K562 (cell line): ENCODE results near the gene PDE6B. TPM values are rescaled to one million over a fixed set of nuclear protein-coding genes. Genes with fewer than 3 reads are reported as not detected.
A peak's percentile ranks its signal among the peaks of the same experiment; 100 is the strongest.

Experiments
- ATAC-seq: fragments of 200-7000 bp; cut with Tn5 transposase; 3 replicates; pipeline ENCODE4 v1.9.1; 2020; ENCODE audit warnings: moderate library complexity
- BruUV-seq: library from RNA; stranded (reverse); fragments of 400-500 nt; replicated peaks from 2 replicates; lab custom pipeline; 2021; lab: Mats Ljungman, UMichigan
- CTCF ChIA-PET: fragments of 300-600 bp; formaldehyde crosslinking; extraction: SDS; loops from one replicate; lab custom pipeline; 2021; ENCODE audit warnings: low intra/inter-chr PET ratio; lab: Yijun Ruan, JAX
- POLR2A ChIA-PET: fragments of 300-600, 350-650 bp; sonication (Branson Sonifier 250); formaldehyde crosslinking; extraction: SDS; loops from one replicate; lab custom pipeline; 2021; ENCODE audit warnings: antibody characterized with exemption, inconsistent platforms; lab: Yijun Ruan, JAX
- DNase-seq, 4 experiments: peaks; one replicate each; pipeline versions ENCODE4 v3.0.0 to v3.0.0-alpha.2; 2011 to 2018; ENCODE audit warnings: low spot score in 3 of 4, mixed read lengths in 3 of 4; ENCODE audit errors: extremely low read depth in 1 of 4
- FAIRE-seq: peaks from 2 replicates; lab custom pipeline; 2011; peaks lifted over from hg19 to GRCh38; lab: Jason Lieb, UNC
- H2AFZ ChIP-seq: 2 replicates; pipeline ENCODE4 v1.6.0; 2011; ENCODE audit warnings: low read depth, low read length, control low read depth, inconsistent platforms
- H3K27ac ChIP-seq: fragments of 200-600 bp; 3 replicates; pipeline ENCODE4 v1.8.0; 2011; ENCODE audit warnings: low read depth, mild to moderate bottlenecking, control low read depth, inconsistent platforms, low read length, moderate library complexity, mixed read lengths; ENCODE audit errors: extremely low read depth
- H3K27me3 ChIP-seq, 2 experiments: fragments of 300-600 bp in 1 of 2; 2 replicates in 1 of 2; 3 replicates in 1 of 2; pipeline versions ENCODE4 v1.6.0 to v1.8.0; 2011; ENCODE audit warnings: inconsistent platforms in 2 of 2, low read length in 2 of 2, mild to moderate bottlenecking in 1 of 2, mixed read lengths in 1 of 2, moderate library complexity in 1 of 2; ENCODE audit not compliant: control insufficient read depth in 2 of 2, insufficient read depth in 2 of 2
- H3K36me3 ChIP-seq: fragments of 300-600 bp; 3 replicates; pipeline ENCODE4 v1.8.0; 2011; ENCODE audit warnings: mild to moderate bottlenecking, low read length, inconsistent platforms; ENCODE audit not compliant: control insufficient read depth, insufficient read depth
- H3K4me1 ChIP-seq, 2 experiments: fragments of 200-600 bp in 1 of 2; replicated peaks in 1 of 2; 2 replicates in 1 of 2; 3 replicates in 1 of 2; pipeline versions ENCODE4 v1.5.1 to v1.8.0; 2011; ENCODE audit warnings: inconsistent platforms in 2 of 2, low read length in 2 of 2, mild to moderate bottlenecking in 1 of 2, mixed read lengths in 1 of 2, moderate library complexity in 1 of 2; ENCODE audit not compliant: control insufficient read depth in 2 of 2, insufficient read depth in 2 of 2
- H3K4me2 ChIP-seq: 2 replicates; pipeline ENCODE4 v1.6.1; 2011; ENCODE audit warnings: low read length, control low read depth, inconsistent platforms, mixed read lengths; ENCODE audit not compliant: insufficient read depth
- H3K4me3 ChIP-seq: fragments of 200-600 bp; sonication (generic), shearing (Covaris generic); 2 replicates; pipeline ENCODE4 v1.5.1; 2016; ENCODE audit warnings: control low read depth, inconsistent platforms
- H3K79me2 ChIP-seq: fragments of 200-600 bp; 3 replicates; pipeline ENCODE4 v1.8.0; 2011; ENCODE audit warnings: low read length, inconsistent platforms; ENCODE audit not compliant: control insufficient read depth, insufficient read depth
- H3K9ac ChIP-seq, 2 experiments: 2 replicates each; pipeline versions ENCODE4 v1.6.0 to v1.6.1; 2011; ENCODE audit warnings: low read depth in 2 of 2, low read length in 2 of 2, control low read depth in 1 of 2, inconsistent platforms in 1 of 2, mild to moderate bottlenecking in 1 of 2, mixed read lengths in 1 of 2; ENCODE audit not compliant: insufficient read depth in 1 of 2
- H3K9me1 ChIP-seq: one replicate; pipeline ENCODE4 v1.6.0; 2011; ENCODE audit warnings: inconsistent platforms, mild to moderate bottlenecking, low read length, moderate library complexity; ENCODE audit not compliant: control insufficient read depth, insufficient read depth
- H3K9me3 ChIP-seq: replicated peaks from 2 replicates; pipeline ENCODE4 v1.5.1; 2011; ENCODE audit warnings: low read depth, low read length, inconsistent platforms; ENCODE audit not compliant: control insufficient read depth, insufficient read depth
- H4K20me1 ChIP-seq: replicated peaks from 2 replicates; pipeline ENCODE4 v1.6.1; 2011; ENCODE audit warnings: low read length, inconsistent platforms, mixed read lengths; ENCODE audit not compliant: control insufficient read depth, insufficient read depth
- SNRNP70 ChIP-seq: fragments of 200-400 bp; formaldehyde crosslinking; optimal IDR thresholded peaks from 2 replicates; pipeline ENCODE3; 2017; ENCODE audit warnings: low read depth, low read length
- SRSF7 ChIP-seq: fragments of 200-400 bp; formaldehyde crosslinking; optimal IDR thresholded peaks from 2 replicates; pipeline ENCODE3; 2017; ENCODE audit warnings: mild to moderate bottlenecking, low read depth, low read length
- ZFP36 ChIP-seq: fragments of 150-350 bp; IDR thresholded peaks from 2 replicates; pipeline ENCODE4 v1.6.1; 2018; ENCODE audit warnings: low read length, low read depth; ENCODE audit not compliant: partially characterized antibody
- WGBS: fragments of 100-300 bp; shearing (Covaris generic); methylation state at CpG from one replicate; pipeline ENCODE4 v1.1.6; 2016; ENCODE audit warnings: low coverage, mixed read lengths; ENCODE audit not compliant: insufficient coverage; ENCODE audit errors: missing lambda C conversion rate; 5-methylcytosine and 5-hydroxymethylcytosine counted together
- in situ Hi-C: fragments of 300-500 bp; cut with MboI; formaldehyde crosslinking; loops from 4 replicates; pipeline ENCODE4 v1.15.0; 2018; ENCODE audit warnings: inconsistent platforms, mixed read lengths
- intact Hi-C: fragments of 100-400 bp; cut with micrococcal nuclease; formaldehyde crosslinking; loops from 2 replicates; pipeline ENCODE4 v1.14.2; 2022
- polyA plus RNA-seq, 8 experiments: library from polyadenylated mRNA; depleted of rRNA in 4 of 8; stranded (reverse) in 5 of 8; unstranded in 3 of 8; fragments of >200 nt; fragmentation: Nextera tagmentation in 2 of 8; fragmentation: Illumina TruSeq in 1 of 8; extraction: Ambion mirVana in 2 of 8; extraction: Trizol in 1 of 8; gene quantifications; 2 replicates each; pipeline versions ENCODE4 v1.2.1 to v1.2.3, GENCODE V29; 2011 to 2014; ENCODE audit warnings: inconsistent platforms in 1 of 8, missing spikeins in 1 of 8
- total RNA-seq, 7 experiments: library from RNA; depleted of rRNA in 6 of 7; stranded (reverse); fragments of >200 nt in 6 of 7; fragmentation: Illumina TruSeq in 2 of 7; extraction: Trizol in 2 of 7; gene quantifications; 2 replicates each; pipeline versions ENCODE4 v1.2.1 to v1.2.3, GENCODE V29; 2011 to 2021; ENCODE audit warnings: low replicate concordance in 1 of 7
- TF ChIP-seq, protein P1 (sequence below), 3 experiments: IDR thresholded peaks in 2 of 3; conservative IDR thresholded peaks in 1 of 3; 2 replicates each; pipeline ENCODE4 v1.5.1; 2011 to 2012; ENCODE audit warnings: low read length in 3 of 3, mild to moderate bottlenecking in 3 of 3, control low read depth in 2 of 3, improper control_type of control experiment in 1 of 3, inconsistent platforms in 1 of 3, low read depth in 1 of 3, mixed read lengths in 1 of 3, moderate library complexity in 1 of 3; ENCODE audit not compliant: insufficient read depth in 2 of 3

Gene PDE6B
- total and polyA plus RNA-seq, 9 of the 15 experiments (the other 6 are each of a cell fraction or from before 2014, with no cell fraction given) = 0.04 TPM; not detected in 8

GRCh38 chr4:688854-689681 is 63.7 kb downstream of the PDE6B start, which contains the start of gene SLC49A3:
Gene SLC49A3 (minus strand): TSS chr4:689151. CDS start chr4:689127, 24 bp downstream.
- Histone ChIP-seq H3K36me3 (no peaks in the 10 kb centered on the region), H3K79me2 (peaks cover 7% of the 10 kb centered on the region; the same call in 2 of the 3 replicates), H3K27ac (peak within 1 kb of the TSS; percentile 78; the same call in 2 of the 3 replicates), H3K4me3 (0 out of 2 replicates have a peak within 1 kb of the TSS, but pooled peaks have one; percentile 28), H3K9ac (peak within 1 kb of the TSS; percentile 62 to 82; a peak in 3 of 4 replicates), H3K9me1 (no peaks in the 10 kb centered on the region), H3K4me2 (peak within 1 kb of the TSS; percentile 82), H3K27me3 (no peaks in the 10 kb centered on the region), H3K4me1 (peaks cover 22 to 67% of the 10 kb centered on the region in 2 experiments), H2AFZ (peak within 1 kb of the TSS; percentile 87), H4K20me1 (no peaks in the 10 kb centered on the region), H3K9me3 (no peaks in the 10 kb centered on the region)
- 90% methylated on average over 16 of the region's 59 CpGs for WGBS
- FAIRE-seq (no peak), DNase-seq (no peak), ATAC-seq (no peak)
- no peak for TF ChIP-seq SRSF7
- TF ChIP-seq, protein P1, sequence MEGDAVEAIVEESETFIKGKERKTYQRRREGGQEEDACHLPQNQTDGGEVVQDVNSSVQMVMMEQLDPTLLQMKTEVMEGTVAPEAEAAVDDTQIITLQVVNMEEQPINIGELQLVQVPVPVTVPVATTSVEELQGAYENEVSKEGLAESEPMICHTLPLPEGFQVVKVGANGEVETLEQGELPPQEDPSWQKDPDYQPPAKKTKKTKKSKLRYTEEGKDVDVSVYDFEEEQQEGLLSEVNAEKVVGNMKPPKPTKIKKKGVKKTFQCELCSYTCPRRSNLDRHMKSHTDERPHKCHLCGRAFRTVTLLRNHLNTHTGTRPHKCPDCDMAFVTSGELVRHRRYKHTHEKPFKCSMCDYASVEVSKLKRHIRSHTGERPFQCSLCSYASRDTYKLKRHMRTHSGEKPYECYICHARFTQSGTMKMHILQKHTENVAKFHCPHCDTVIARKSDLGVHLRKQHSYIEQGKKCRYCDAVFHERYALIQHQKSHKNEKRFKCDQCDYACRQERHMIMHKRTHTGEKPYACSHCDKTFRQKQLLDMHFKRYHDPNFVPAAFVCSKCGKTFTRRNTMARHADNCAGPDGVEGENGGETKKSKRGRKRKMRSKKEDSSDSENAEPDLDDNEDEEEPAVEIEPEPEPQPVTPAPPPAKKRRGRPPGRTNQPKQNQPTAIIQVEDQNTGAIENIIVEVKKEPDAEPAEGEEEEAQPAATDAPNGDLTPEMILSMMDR (IDR thresholded peaks at IDR 0.05 in 2 of 3, conservative IDR thresholded peaks at IDR 0.05 in 1 of 3; ENCODE audit: insufficient read depth in 2 of 3, low read depth in 1 of 3, low read length in 3 of 3) = peak in 1 of 3 experiments; percentile 23; a peak in 1 of 6 replicates
- no peak for TF ChIP-seq SNRNP70
- TF ChIP-seq ZFP36 = peak; percentile 10
- in situ Hi-C loops = no loop called here
- intact Hi-C loops = loop anchor here (10.0 kb wide), 2 partner anchors 46 to 296 kb away; partner anchors contain the start of gene IDUA
- ChIA-PET POLR2A (no interaction called here), CTCF (no interaction called here)
- BruUV-seq = no TSS peak
